GM21390 (cell line): Measurements from ENCODE around the gene JAK1.
"Not testable (repeated sequence)": the region's sequence is repeated elsewhere in the genome, so short reads cannot be mapped to it uniquely, and the experiment has no call there.

Experiments used
- ATAC-seq: cut with Tn5 transposase; IDR thresholded peaks from one replicate; pipeline ENCODE4 v1.9.1; 2021; ENCODE audit not compliant: unreplicated experiment

JAK1 gene

GRCh38 chr1:64950284-64950809, 16.0 kb downstream of the JAK1 start:
- ATAC-seq = no peak

- no peak for ATAC-seq
Measured at GRCh38 chr1:64948905-64949833, 17.2 kb downstream of the JAK1 start.

- ATAC-seq = no peak
Measured at GRCh38 chr1:64948216-64948615, 18.1 kb downstream of the JAK1 start.

GRCh38 chr1:64946916-64947315, 19.4 kb downstream of the JAK1 start:
- ATAC-seq = no peak

GRCh38 chr1:64944913-64945312, 21.4 kb downstream of the JAK1 start:
- ATAC-seq = no peak

GRCh38 chr1:64942675-64943074, 23.7 kb downstream of the JAK1 start:
- no peak for ATAC-seq

- no peak for ATAC-seq
Measured at GRCh38 chr1:64942118-64942517, 24.2 kb downstream of the JAK1 start.

GRCh38 chr1:64941461-64942117, 24.8 kb downstream of the JAK1 start:
- no peak for ATAC-seq

GRCh38 chr1:64940025-64940424, 26.3 kb downstream of the JAK1 start:
- ATAC-seq = no peak

GRCh38 chr1:64938991-64939390, 27.4 kb downstream of the JAK1 start:
- no peak for ATAC-seq

GRCh38 chr1:64936956-64937355, 29.4 kb downstream of the JAK1 start:
- no peak for ATAC-seq

GRCh38 chr1:64935551-64936155, 30.7 kb downstream of the JAK1 start:
- ATAC-seq = no peak

- ATAC-seq = no peak
Measured at GRCh38 chr1:64934878-64935275, 31.5 kb downstream of the JAK1 start.

GRCh38 chr1:64934115-64934877, 32.1 kb downstream of the JAK1 start:
- no peak for ATAC-seq

GRCh38 chr1:64933296-64934070, 32.9 kb downstream of the JAK1 start:
- no peak for ATAC-seq

GRCh38 chr1:64932962-64933295, 33.4 kb downstream of the JAK1 start:
- no peak for ATAC-seq

GRCh38 chr1:64930640-64931039, 35.7 kb downstream of the JAK1 start:
- ATAC-seq = not testable (repeated sequence)

GRCh38 chr1:64929221-64929620, 37.1 kb downstream of the JAK1 start:
- no peak for ATAC-seq

GRCh38 chr1:64928325-64928724, 38.0 kb downstream of the JAK1 start:
- ATAC-seq = no peak

- no peak for ATAC-seq
Measured at GRCh38 chr1:64925594-64925993, 40.8 kb downstream of the JAK1 start.
